Measurements from ENCODE around the gene ANKRD17.
"Not testable (repeated sequence)": the region's sequence is repeated elsewhere in the genome, so short reads cannot be mapped to it uniquely, and the experiment has no call there.

The ANKRD17 gene, protein sequence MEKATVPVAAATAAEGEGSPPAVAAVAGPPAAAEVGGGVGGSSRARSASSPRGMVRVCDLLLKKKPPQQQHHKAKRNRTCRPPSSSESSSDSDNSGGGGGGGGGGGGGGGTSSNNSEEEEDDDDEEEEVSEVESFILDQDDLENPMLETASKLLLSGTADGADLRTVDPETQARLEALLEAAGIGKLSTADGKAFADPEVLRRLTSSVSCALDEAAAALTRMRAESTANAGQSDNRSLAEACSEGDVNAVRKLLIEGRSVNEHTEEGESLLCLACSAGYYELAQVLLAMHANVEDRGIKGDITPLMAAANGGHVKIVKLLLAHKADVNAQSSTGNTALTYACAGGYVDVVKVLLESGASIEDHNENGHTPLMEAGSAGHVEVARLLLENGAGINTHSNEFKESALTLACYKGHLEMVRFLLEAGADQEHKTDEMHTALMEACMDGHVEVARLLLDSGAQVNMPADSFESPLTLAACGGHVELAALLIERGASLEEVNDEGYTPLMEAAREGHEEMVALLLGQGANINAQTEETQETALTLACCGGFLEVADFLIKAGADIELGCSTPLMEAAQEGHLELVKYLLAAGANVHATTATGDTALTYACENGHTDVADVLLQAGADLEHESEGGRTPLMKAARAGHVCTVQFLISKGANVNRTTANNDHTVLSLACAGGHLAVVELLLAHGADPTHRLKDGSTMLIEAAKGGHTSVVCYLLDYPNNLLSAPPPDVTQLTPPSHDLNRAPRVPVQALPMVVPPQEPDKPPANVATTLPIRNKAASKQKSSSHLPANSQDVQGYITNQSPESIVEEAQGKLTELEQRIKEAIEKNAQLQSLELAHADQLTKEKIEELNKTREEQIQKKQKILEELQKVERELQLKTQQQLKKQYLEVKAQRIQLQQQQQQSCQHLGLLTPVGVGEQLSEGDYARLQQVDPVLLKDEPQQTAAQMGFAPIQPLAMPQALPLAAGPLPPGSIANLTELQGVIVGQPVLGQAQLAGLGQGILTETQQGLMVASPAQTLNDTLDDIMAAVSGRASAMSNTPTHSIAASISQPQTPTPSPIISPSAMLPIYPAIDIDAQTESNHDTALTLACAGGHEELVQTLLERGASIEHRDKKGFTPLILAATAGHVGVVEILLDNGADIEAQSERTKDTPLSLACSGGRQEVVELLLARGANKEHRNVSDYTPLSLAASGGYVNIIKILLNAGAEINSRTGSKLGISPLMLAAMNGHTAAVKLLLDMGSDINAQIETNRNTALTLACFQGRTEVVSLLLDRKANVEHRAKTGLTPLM (N-terminal part only)

DNA sequence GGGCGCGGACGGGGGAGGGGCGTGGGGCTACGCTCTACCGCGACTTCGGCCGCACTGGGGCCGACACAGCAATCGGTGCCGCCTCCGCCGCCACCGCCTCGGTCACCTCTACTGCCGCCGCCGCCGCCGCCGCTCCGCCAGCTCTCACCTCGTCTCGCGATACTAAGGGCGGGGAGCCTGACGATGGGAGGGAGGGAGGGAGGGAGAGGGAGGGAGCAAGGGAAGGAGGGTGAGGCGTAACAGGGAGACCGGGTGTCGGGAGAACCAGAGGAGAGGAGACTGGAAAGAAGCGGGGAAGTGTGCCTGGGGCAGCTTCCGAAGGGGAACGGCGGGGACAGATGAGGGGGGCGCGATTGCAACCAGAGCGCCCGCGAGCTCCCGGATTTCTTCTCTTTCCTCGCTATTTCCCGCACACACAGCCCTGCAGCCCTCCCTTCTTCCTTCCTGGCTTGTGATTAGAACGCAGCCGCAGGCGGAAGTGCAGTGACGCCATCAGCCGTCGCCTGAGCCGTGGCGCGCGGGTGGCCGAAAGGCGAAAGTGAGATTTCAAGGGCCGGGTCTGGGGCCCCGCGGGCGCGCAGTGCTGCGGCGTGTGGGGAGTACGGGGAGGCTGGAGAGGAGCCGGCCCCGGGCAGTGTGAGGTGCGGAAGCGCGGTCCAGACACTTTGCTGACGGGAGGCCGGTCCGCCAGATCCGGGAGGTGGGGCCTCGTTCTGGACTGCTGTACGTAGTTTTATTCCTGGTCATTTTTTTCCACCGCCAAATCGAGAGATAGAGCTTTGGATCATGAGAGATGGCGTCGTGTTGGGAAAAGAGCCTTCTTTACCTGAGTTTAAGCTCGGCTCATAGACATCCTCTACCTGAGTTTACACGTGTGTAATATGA lies at the start of gene ANKRD17:
ANKRD17 (minus strand) TSS at position 113 of the 885 bp plus-strand sequence. CDS start 130 bp downstream, outside the sequence.
- peak; percentile 87 for DNase-seq

DNA sequence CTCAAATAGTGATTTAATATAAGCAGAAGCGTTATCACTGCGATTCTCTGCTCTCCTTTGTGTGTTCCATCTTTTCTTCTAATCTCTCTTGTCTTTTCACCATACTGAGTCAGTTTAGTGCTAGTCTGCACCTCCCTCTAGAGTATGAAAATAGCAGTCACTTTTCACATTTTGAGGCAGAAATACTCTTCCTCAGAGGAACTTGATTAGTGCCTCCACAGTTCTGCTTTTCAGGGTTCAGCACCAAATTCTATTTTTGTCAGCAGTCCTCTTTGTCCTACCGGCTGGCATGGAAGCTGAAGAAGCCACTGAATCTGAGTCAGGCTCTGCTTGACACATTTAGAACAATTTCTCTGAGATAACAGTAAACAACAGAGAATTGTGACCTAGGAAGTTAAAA lies 49.7 kb upstream of the ANKRD17 start:
- peak; percentile 18 for DNase-seq

DNA sequence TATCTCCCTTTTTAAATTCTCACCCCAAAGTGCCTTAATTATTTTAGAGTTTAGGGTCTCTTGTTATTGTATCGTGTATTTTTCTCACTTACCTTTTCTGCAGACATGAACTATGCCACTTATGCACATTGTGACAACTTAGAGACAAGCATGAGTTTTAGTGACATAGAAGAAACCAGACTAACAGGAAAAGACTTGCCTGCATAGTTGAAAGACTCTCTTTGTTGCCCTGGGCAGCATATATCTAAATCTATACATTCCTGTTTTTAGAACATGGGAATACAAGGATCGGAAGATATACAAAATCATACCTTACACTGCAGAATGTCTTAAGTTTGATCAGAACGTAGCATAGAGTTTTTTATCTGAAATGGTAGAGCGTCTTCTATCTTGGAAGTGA lies 45.1 kb upstream of the ANKRD17 start:
- DNase-seq, result no peak

DNA sequence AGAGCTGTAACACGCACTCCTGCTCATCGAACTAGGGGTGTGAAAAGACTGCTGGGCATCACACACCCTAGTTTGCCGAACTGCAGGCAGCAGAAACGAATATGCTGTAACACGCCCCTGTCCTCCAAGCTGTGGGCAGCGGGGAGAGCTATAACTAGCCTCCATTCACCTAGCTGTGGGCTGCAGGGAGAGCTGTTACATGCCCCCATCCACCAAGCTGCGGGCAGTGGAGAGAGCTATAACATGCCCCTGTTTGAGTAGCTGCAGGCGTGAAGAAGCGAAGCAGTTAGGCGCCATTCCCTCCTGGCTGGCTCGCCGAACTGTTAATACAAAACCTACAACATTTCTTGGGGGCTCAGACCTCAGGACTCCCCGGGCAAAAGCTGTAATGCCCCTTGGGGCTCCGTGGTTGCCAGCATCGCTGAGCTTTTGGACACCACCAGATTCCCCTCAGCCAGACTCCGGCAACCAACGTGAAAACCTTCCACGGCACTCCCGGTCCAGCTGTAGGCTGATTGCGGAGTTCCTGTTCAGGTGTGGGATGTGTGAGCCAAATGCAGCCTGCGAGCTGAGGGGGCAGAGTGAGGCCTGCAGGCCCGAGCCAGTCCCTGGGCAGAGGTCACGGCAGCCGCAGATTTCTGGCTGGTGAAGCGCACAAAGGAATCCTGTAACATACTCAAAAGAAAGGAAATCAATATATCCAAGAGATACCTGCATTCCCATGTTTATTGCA lies 41.1 kb upstream of the ANKRD17 start:
- DNase-seq, result no peak

DNA sequence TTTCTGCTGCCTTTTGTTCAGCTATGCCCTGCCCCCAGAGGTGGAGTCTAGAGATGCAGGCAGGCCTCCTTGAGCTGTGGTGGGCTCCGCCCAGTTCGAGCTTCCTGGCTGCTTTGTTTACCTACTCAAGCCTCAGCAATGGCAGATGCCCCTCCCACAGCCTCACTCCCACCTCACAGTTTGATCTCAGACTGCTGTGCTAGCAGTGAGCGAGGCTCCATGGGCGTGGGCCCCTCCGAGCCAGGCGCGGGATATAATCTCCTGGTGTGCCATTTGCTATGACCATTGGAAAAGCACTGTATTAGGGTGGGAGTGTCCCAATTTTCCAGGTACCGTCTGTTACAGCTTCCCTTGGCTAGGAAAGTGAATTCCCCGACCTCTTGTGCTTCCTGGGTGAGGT lies 34.1 kb upstream of the ANKRD17 start:
- not testable (repeated sequence) for DNase-seq

DNA sequence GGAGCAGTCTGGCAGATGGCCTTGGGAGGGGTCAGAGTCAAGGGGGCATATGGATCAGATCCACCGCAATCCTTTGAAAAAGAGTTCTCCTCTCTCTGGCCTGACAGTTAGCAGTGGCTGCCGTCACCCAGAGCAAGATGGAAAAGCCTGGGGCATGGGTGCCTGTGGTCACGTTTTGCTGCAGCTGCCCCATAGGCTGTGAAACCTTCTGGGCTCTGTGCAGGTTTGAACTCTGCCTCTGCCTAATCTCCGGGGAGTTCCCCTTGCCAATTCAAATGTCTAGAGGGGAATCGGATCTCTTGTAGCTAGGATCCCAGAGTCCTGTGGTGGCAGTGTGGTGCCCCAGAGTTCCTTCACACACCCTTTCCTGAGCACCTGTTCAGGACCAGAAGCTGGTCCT lies 23.4 kb upstream of the ANKRD17 start:
- DNase-seq, result no peak

DNA sequence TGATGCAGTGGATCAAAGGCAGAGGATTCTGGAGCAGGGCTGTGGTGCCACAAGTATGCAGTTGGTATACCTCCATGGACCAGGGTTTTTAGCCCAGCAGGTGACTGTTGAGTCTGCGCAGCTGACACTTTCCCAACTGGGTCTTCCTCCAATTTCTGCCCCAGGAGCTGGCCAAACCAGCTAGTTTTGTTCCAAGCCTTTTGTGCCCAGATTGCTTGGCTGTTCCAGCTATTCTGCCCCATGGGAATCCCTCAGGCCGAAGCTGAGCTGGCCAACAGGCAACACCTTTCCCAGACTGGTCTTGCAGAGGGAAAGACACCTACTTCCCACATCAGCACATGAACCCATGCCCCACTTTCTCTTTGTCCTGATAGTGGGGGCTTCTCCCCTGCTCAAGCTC lies 22.8 kb upstream of the ANKRD17 start:
- no peak for DNase-seq

DNA sequence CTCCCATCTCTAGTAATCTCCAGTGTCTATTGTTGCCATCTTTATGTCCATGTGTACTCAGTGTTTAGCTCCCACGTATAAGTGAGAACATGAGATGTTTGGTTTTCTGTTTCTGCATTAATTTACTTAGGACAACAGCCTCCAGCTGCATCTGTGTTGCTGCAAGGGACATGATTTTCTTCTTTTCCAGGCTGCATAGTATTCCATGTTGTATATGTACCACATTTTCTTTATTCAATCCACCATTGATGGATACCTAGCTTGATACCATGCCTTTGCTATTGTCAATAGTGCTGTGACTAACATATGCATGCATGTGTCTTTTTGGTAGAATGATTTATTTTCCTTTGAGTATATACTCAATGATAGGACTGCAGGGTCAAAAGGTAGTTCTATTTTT lies 18.6 kb upstream of the ANKRD17 start:
- no peak for DNase-seq

DNA sequence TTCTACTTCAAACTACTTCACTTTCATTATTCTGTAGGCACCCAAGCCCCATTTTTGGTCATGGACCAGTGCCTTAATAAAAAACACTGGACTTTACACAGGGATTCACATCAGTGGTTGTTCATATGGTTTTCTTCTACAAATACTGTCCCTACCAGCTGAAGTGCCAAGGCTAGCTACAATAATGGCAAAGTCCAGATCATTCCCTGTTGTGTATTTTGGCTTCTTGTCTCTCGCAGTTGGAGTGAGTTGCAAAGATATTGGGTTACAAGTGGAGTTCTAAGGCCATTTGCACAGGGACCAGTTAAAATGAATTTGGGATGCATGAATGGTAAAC lies 16.7 kb upstream of the ANKRD17 start:
- peak; percentile 41 for DNase-seq

DNA sequence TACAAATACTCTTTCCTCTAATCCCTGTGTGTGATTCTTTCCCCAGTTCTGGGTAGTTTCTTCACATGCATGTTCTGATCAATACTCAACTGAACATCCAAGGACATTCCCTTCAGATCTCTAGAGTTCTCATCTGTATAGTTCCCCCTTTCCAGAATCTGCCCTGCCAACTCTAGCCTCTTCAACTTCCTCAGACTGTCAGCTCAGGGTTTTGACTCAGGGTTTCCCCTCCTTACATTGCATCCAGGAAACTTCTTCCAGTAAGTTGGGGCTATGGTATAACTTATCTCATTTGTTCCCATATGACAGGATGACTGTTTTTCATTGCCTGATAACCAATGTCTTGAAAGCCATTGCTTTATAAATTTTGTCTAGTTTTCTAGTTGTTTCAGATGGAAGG lies 14.2 kb upstream of the ANKRD17 start:
- no peak for DNase-seq

DNA sequence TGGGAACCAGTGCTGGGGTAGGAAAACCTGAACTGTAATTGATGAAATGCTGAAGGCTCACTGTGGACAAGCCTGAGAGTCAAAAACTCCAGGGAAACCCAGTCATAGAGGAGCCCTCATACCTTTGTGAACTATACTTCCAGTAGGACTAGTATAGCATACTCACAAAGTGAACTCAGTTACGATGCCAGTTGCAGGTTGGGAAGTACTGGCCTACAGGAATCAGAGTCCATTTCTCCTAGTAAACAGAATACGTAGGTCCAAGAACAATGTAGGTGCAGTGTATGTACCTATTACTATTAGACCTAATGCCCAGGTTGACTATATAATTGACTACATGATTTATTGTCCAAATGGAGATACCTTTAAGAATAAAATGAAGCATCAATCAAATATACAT lies 8.5 kb upstream of the ANKRD17 start:
- no peak for DNase-seq

DNA sequence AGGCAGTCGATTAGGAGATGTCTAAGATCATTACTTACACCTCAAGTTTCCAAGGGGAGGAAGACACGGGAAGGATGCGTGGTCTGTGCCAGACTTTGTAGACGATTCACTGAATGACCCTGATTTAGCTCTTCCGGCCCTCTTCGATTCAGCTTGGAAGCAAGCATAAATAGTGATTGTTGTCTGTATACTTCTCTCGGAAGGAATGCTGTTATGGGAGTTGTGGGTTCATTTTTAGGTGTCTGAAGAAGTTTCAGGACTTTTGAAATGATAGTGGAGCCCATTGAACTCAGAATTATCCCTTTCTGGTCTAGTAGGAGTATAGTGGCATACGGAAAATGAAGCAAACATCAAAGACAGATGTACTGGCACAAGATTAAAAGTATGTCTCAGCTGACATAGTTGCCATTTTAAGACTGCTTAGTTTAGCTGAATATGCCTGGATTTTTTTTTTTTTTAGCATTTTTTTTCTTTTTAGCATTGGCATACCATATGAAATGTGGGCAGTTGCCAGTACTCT lies 1.0 kb upstream of the ANKRD17 start:
- no peak for DNase-seq

DNA sequence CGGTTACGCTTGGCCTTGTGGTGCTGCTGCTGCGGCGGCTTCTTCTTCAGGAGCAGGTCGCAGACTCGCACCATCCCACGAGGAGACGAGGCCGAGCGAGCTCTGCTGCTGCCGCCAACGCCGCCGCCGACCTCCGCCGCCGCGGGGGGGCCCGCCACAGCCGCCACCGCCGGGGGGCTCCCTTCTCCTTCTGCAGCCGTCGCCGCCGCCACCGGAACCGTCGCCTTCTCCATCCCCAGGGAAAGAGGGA lies 237 bp downstream of the ANKRD17 start:
- no peak for DNase-seq

DNA sequence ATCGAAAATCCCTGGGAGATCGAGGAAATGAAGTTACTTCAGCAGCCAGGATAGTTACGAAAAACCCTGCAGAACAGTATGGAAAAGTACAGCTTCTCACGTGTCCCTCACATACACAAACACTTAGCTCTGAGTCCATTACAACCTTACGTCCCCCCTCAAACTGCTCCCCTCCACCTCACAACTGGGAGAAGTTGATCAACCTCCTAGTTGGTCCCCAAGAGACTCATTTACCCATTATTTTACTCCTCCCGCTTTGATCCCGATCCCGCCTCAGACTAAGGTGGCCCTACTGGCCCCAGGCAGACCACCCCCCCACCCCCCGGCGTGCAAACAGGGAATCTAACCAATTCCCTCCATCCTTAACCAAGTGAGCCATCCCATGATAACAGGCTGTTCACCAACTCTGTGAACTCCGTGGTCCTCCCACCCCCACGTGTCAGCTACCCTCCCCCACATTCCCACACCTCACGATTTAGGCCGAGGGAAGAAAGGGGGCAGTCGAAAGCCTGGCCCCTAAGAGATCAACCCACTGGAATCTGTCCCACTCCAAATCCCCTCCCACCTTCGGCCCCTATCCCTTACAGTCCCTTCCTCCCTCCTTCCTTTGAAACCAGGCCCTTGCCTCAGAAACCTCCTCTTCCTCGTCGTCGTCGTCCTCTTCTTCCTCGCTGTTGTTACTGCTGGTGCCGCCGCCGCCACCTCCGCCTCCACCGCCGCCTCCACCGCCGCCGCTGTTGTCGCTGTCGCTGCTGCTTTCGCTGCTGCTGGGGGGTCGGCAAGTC lies 755 bp downstream of the ANKRD17 start:
- no peak for DNase-seq

DNA sequence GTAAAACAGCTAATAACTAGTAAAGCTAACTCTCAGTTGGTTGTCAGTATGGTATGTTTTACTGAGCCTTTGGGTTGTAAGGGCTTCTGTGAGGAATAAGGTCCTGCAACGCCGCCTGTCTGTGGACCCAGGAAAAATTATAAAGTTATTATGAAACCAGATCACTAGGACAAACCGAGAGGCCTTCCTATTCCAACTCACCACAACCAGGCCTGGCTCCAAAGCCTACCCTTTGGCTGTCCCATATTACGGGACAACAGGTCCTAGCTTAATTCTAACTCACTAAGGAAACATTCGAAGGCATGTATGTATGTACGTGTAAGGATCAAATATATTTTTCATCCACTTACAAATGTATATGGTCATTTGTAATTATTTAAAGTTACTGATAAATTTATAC lies 1.4 kb downstream of the ANKRD17 start:
- peak; percentile 42 for DNase-seq

DNA sequence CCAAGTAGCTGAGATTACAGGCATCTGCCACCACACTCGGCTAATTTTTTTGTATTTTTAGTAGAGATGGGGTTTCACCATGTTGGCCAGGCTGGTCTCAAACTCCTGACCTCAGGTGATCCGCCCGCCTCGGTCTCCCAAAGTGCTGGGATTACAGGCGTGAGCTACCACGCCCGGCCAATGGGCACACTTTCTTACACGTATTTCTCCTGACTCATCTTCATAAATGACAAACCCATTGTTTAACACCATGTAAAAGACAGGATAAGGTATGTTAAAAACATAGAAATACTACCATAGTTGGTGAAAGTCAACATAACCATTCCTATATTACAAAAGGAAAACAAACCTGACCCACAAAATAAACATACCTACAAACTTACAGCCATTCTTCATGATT lies 2.8 kb downstream of the ANKRD17 start:
- not testable (repeated sequence) for DNase-seq

DNA sequence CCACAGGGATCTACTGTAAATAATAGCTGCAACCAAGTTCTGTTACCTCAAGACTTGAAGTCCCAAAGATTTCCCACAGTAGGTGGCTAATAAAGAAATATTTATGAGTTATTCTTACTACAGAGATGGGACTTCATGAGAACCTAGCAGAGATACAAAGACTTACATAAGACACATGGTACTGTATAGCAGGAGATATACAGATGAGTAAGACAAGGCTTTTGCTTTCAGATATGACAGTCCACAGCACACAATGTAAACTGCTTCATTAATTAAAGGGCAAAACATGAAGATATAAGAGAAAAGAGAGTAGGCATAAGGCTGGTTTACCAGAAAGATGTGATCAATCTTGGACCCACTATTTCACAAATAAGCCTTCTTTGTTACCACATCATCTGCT lies 6.6 kb downstream of the ANKRD17 start:
- no peak for DNase-seq

DNA sequence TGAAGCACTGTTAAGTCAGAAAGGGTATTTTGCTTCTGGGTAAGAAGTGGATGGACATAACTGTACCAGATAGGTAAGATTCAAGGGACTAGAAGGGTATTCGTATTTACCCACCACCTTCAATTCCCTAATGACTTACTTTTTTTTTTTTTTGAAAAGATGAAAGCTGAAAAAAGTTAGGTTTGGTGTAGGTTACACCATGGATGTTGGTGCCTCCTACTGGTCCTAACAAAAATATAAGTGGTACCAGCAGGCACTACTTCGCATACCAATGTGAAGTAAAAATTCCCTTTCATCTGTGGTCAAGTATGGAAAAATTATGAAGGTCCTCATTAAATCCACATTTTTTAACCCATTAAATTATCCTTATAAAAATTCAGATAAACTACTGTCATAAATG lies 7.2 kb downstream of the ANKRD17 start:
- no peak for DNase-seq

DNA sequence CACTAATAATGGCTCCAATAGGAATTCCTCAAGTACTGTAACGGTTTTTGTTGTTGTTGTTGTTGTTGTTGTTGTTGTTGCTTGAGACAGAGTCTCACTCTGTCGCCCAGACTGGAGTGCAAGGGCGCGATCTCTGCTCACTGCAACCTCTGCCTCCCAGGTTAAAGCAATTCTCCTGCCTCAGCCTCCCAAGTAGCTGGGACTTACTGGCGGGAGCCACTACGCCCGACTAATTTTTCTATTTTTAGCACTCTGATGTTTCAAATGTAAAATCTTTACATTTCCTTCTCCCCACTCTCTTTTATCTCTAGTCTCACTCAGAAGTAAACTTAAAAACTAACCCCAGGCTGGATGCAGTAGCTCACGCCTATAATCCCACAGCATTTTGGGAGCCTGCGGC lies 8.0 kb downstream of the ANKRD17 start:
- no peak for DNase-seq

DNA sequence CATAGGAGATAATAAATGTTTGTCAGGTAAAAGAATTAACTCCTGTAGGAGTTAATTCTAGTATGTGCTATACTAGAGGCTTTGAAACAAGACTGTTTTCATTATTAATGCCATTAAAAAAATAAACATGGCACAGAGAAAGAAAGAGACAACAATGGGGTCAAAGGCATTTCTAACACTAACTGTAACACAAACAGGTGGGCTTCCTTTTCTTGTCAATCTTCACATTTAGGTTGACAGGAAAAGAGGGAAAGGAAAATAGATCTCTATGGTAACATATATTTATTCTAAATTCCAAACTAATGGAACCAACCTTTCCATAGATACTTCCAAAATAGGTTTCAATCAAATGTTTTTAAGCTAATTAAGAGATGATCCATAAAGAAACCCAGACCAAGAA lies 9.8 kb downstream of the ANKRD17 start:
- no peak for DNase-seq

DNA sequence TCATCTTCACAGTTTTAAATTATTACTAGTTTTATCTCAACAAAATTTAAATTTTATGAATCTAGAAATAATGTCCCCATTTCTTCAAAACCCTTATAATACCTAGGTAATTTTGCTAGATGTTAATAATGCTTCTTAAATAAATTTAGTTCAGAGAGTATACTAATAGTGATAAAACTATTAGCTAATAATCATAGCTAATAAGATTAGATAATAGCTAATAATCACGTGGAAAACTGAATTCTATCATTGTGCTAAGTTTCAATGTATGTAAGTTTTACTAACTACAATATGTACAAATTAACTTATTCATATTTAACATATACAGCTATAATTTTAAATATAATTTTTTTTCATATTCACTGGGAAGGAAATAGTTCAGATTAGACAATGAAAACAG lies 10.2 kb downstream of the ANKRD17 start:
- DNase-seq, result no peak
